Coronary artery (tissue), 2 donors: ENCODE measurements around the gene SLC22A23.

Experiments used
- DNase-seq: peaks from one replicate; pipeline ENCODE4 v3.0.0-alpha.2; 2017; ENCODE audit warnings: low spot score
- H3K27ac ChIP-seq, 2 donors: fragments of 200-600 bp; sonication (generic); one replicate each; pipeline ENCODE4 v1.5.1; 2016 to 2019
- H3K4me3 ChIP-seq: fragments of 200-600 bp; sonication (generic); 2 replicates; pipeline ENCODE4 v1.5.1; 2016; ENCODE audit warnings: mild to moderate bottlenecking, moderate library complexity
- TF ChIP-seq, protein P1 (sequence below): fragments of 200-600 bp; sonication (generic); IDR thresholded peaks from one replicate; pipeline ENCODE4 v1.5.1; 2019; ENCODE audit warnings: antibody characterized with exemption

The SLC22A23 gene

DNA sequence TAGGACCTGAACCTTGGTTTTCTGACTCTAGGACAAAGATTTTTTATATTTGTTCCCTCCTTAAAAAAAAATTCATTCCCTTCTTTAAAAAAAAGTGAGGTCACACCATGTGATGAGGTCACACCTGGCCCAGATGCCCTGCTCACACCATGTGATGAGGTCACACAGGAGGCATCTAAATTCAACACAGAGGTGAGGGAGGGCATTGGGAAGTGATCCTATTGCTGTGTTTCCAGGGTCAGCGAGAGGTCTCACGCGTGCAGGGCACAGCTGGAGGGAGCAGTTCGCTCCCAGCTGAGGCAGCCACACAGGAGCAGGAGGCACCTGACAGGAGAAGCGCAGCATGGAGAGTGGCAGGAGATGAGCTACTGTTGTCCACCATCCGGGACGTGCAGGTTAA is 92.5 kb downstream of the SLC22A23 start:
- DNase-seq: no peak
- TF ChIP-seq, protein P1, sequence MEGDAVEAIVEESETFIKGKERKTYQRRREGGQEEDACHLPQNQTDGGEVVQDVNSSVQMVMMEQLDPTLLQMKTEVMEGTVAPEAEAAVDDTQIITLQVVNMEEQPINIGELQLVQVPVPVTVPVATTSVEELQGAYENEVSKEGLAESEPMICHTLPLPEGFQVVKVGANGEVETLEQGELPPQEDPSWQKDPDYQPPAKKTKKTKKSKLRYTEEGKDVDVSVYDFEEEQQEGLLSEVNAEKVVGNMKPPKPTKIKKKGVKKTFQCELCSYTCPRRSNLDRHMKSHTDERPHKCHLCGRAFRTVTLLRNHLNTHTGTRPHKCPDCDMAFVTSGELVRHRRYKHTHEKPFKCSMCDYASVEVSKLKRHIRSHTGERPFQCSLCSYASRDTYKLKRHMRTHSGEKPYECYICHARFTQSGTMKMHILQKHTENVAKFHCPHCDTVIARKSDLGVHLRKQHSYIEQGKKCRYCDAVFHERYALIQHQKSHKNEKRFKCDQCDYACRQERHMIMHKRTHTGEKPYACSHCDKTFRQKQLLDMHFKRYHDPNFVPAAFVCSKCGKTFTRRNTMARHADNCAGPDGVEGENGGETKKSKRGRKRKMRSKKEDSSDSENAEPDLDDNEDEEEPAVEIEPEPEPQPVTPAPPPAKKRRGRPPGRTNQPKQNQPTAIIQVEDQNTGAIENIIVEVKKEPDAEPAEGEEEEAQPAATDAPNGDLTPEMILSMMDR: no peak
- H3K27ac ChIP-seq: no peak overlapping the region
- no peak overlapping the region for H3K4me3 ChIP-seq

DNA sequence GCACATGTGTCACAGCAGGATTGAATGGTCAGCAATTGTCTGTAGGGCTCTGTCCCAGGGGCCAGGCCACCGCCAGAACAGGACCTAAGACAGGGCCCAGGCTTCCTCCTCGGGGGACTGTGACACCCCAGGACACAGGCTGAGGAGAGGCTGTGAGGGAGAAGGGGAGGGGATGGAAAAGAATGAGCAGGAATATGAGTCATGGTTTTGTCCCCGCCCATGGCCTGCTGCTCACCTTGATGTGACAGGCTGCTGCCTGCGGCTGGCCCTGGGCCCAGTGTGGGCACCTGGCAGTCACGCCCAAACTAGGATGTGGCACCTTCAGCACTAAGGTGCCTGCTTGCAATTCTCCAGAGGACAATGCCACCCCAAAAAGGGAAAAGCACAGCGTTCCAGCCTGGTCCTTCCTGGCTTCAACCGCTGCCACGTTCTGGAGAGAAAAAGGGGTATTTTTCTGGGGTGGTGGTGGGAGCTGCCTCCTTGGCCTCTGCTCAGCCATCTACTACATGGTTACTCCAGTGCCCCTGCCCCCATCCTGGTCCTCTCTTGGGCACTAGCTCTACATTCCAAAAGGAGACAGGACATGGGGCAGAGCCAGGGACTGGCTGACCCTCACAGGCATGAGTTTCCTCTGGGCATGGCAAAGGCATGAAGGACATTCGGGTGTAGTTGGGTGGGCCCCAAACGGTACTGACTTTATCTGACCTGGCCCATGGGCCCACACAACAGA is 93.4 kb downstream of the SLC22A23 start:
- TF ChIP-seq, protein P1: no peak
- Histone ChIP-seq H3K27ac (no peak overlapping the region), H3K4me3 (no peak overlapping the region)
- DNase-seq: no peak

DNA sequence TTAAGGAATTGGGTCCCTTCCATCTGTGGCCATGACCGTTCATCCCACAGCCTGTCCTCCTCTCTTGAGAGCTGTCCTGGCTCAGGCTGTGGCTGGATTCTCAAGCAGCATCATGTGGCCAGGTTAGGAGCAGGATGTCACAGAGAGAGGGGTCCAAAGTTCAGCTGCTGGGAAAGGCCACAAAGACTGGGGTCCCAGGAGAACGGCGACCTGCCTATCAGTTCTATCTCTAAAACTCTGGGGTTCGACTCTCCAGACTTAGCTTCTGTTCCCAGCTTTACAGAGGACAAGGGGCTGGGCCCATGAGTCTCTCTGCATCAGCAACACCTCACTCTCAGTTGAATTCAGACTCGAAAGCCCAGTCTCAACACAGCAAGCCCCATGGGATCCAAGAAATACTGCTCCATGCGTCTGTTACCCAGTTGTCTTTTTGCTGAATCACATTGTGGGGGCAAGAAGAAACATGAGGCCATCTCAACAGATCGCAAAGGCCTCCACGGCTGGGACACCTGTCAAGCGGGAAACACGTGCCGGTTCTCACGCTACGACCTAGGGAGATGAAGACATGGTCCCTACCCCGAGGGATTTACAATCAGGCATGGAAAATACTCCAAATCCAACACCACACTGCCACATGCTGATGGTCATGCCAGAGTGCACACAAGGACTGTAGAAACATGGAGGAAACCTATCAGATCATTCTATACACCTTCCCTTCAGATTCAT is 95.4 kb downstream of the SLC22A23 start:
- TF ChIP-seq, protein P1: no peak
- Histone ChIP-seq H3K4me3 (no peak overlapping the region), H3K27ac (no peak overlapping the region)
- DNase-seq: no peak

DNA sequence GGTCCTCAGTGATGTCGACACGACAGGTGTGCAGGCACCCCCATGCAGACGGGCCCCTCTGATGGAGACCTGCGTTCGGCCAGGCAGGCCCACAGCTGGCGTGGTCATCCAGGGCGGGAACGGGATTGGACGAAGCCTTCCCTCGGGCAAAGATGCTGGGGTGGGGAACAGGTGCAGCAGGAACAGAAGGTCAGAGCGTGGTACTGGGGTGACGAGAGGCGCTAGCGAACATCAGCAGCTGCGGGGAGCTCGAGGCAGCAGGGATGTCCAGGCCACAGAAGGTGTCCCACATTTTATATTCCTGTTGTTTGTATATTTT is 96.2 kb downstream of the SLC22A23 start:
- TF ChIP-seq, protein P1: no peak
- no peak for DNase-seq
- H3K27ac ChIP-seq: no peak overlapping the region

DNA sequence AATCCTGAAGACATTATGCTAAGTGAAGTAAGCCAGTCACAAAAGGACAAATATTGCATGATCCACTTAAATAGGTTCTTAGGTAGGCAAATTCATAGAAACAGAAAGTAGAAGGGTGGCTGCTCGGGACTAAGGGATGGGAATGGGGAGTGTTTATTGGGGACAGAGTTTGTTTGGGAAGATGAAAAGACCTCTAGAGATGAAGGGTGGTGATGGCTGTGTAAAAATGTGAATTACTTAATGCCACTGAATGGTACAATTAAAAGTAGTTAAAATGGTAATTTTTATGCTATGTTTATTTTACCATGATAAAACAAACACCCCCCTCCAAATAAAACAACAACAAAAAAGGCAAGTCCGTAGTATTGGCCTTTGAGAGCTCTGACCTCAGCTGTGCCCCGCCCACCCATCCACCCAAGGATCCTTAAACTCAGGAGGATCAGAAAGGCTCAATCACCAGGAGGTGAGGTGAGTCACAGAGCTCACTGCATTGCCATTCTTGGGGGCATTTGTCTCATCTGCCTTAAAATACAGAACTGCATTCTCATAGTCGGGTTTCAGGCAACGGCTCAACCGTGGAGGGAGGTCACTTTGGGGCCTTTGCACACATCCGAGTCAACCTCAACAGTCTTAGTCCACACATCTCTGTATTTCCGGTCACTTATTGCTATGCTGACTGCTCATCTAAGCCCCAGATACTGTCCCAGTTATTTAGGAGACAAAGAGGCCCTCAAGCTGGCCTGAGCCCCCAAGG is 96.7 kb downstream of the SLC22A23 start:
- H3K27ac ChIP-seq: no peak overlapping the region
- TF ChIP-seq, protein P1: no peak
- DNase-seq: no peak
- H3K4me3 ChIP-seq: no peak overlapping the region

More for the DNA sequence above, 96.2 kb downstream of the SLC22A23 start:
- H3K4me3 ChIP-seq: no peak overlapping the region

DNA sequence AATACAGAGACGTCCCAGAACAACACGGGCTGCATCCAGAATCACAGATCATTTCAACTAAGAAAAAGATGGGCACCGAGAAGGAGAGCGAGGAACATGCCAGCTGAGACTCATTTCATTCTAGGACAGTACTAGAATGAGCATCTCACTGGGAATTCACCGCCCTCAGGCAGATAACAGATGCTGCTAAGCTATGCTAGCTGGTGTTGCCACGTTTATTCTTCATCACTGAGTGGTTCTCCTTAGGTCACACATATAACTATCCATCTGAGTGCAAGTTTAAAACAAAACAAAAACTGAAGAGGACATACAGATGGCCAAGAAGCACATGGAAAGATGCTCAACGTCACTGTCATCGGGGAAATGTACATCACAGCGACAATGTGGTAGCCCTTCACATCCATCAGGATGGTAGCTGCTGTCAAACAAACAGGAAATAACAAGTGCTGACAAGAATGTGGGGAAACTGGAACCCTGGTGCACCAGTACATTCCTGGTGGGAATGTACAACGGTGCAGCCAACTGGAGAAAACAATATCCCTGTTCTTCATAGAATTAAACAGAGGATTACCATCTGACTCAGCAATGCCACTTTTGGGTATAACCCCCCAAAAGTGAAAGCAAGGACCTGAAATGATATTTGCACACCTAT is 97.6 kb downstream of the SLC22A23 start:
- TF ChIP-seq, protein P1: no peak
- Histone ChIP-seq H3K27ac (no peak overlapping the region), H3K4me3 (no peak overlapping the region)
- no peak for DNase-seq
